HEK293 (cell line): ENCODE results near the gene SKI.
A peak's percentile ranks its signal among the peaks of the same experiment; 100 is the strongest.

ENCODE experiments used
- CTCF ChIA-PET: fragments of 350-600 bp; formaldehyde crosslinking; extraction: SDS; loops from one replicate; lab custom pipeline; 2021; ENCODE audit warnings: antibody characterized with exemption; lab: Yijun Ruan, JAX
- POLR2A ChIA-PET: fragments of 300-600 bp; formaldehyde crosslinking; extraction: SDS; loops from one replicate; lab custom pipeline; 2020; ENCODE audit warnings: antibody characterized with exemption, inconsistent platforms; lab: Yijun Ruan, JAX
- H3K27ac ChIP-seq: fragments of 200-500 bp; sonication (Bioruptor generic); 2 replicates; pipeline ENCODE4 v1.5.1; 2014; ENCODE audit warnings: low read depth, low read length, control low read depth, inconsistent platforms; ENCODE audit errors: extremely low read depth
- H3K36me3 ChIP-seq, 2 experiments: fragments of 200-500 bp in 1 of 2; sonication (Bioruptor generic) in 1 of 2; 1 replicate in 1 of 2; 2 replicates in 1 of 2; pipeline ENCODE4 v1.5.1; 2014 to 2017; ENCODE audit warnings: inconsistent platforms in 2 of 2, low read length in 2 of 2; ENCODE audit not compliant: control insufficient read depth in 2 of 2, insufficient read depth in 1 of 2
- H3K4me1 ChIP-seq: fragments of 200-500 bp; sonication (Bioruptor generic); 2 replicates; pipeline ENCODE4 v1.5.1; 2014; ENCODE audit warnings: mild to moderate bottlenecking, low read length, inconsistent platforms; ENCODE audit not compliant: control insufficient read depth, insufficient read depth
- H3K4me3 ChIP-seq: 2 replicates; pipeline ENCODE4 v1.5.1; 2011; ENCODE audit warnings: low read depth, mild to moderate bottlenecking, control low read depth, low read length, moderate library complexity
- H3K9me3 ChIP-seq: fragments of 200-500 bp; sonication (Bioruptor generic); 2 replicates; pipeline ENCODE4 v1.5.1; 2014; ENCODE audit warnings: low read depth, low read length, inconsistent platforms; ENCODE audit not compliant: control insufficient read depth, insufficient read depth
- GLIS2 ChIP-seq: fragments of 450-650 bp; formaldehyde crosslinking; IDR thresholded peaks from 2 replicates; pipeline ENCODE4 v1.5.1; 2016; ENCODE audit warnings: missing biosample characterization, missing genetic modification characterization
- HIC1 ChIP-seq: fragments of 450-650 bp; formaldehyde crosslinking; IDR thresholded peaks from 2 replicates; pipeline ENCODE4 v1.5.1; 2016; ENCODE audit warnings: missing biosample characterization, missing genetic modification characterization
- KLF16 ChIP-seq: fragments of 450-650 bp; formaldehyde crosslinking; IDR thresholded peaks from 2 replicates; pipeline ENCODE4 v1.5.1; 2017; ENCODE audit warnings: missing biosample characterization, missing genetic modification characterization
- KLF9 ChIP-seq: fragments of 450-650 bp; formaldehyde crosslinking; IDR thresholded peaks from 2 replicates; pipeline ENCODE4 v1.5.1; 2016; ENCODE audit warnings: missing biosample characterization, missing genetic modification characterization, low read depth
- OSR2 ChIP-seq: fragments of 450-650 bp; formaldehyde crosslinking; IDR thresholded peaks from 2 replicates; pipeline ENCODE4 v1.5.1; 2016; ENCODE audit warnings: missing biosample characterization, missing genetic modification characterization
- PRDM1 ChIP-seq: fragments of 450-650 bp; formaldehyde crosslinking; IDR thresholded peaks from 2 replicates; pipeline ENCODE4; 2016; ENCODE audit warnings: missing biosample characterization, missing genetic modification characterization
- SP7 ChIP-seq: fragments of 450-650 bp; formaldehyde crosslinking; IDR thresholded peaks from 2 replicates; pipeline ENCODE4 v1.5.1; 2016; ENCODE audit warnings: missing biosample characterization, missing genetic modification characterization
- WT1 ChIP-seq: fragments of 450-650 bp; formaldehyde crosslinking; IDR thresholded peaks from 2 replicates; pipeline ENCODE4 v1.5.1; 2016; ENCODE audit warnings: missing biosample characterization, missing genetic modification characterization
- YY1 ChIP-seq: fragments of 450-650 bp; formaldehyde crosslinking; IDR thresholded peaks from 2 replicates; pipeline ENCODE4 v1.5.1; 2018; ENCODE audit warnings: missing biosample characterization, missing genetic modification characterization
- ZBTB17 ChIP-seq: fragments of 450-650 bp; formaldehyde crosslinking; IDR thresholded peaks from 2 replicates; pipeline ENCODE4 v1.5.1; 2016; ENCODE audit warnings: missing biosample characterization, missing genetic modification characterization
- ZEB2 ChIP-seq: fragments of 450-650 bp; formaldehyde crosslinking; IDR thresholded peaks from 2 replicates; pipeline ENCODE4 v1.5.1; 2016; ENCODE audit warnings: missing biosample characterization, missing genetic modification characterization
- ZFP69B ChIP-seq: fragments of 450-650 bp; formaldehyde crosslinking; IDR thresholded peaks from 2 replicates; pipeline ENCODE4 v1.5.1; 2016; ENCODE audit warnings: missing biosample characterization, missing genetic modification characterization
- ZNF112 ChIP-seq: fragments of 450-650 bp; formaldehyde crosslinking; IDR thresholded peaks from 2 replicates; pipeline ENCODE4 v1.5.0; 2017; ENCODE audit warnings: missing biosample characterization, missing genetic modification characterization
- ZNF133 ChIP-seq: fragments of 450-650 bp; formaldehyde crosslinking; IDR thresholded peaks from 2 replicates; pipeline ENCODE4 v1.5.1; 2016; ENCODE audit warnings: missing biosample characterization, missing genetic modification characterization
- ZNF140 ChIP-seq: fragments of 450-650 bp; formaldehyde crosslinking; IDR thresholded peaks from 2 replicates; pipeline ENCODE4 v1.5.1; 2016; ENCODE audit warnings: missing biosample characterization, missing genetic modification characterization
- ZNF174 ChIP-seq: fragments of 450-650 bp; formaldehyde crosslinking; IDR thresholded peaks from 2 replicates; pipeline ENCODE4 v1.5.0; 2017; ENCODE audit warnings: missing biosample characterization, mild to moderate bottlenecking, missing genetic modification characterization
- ZNF23 ChIP-seq: fragments of 450-650 bp; formaldehyde crosslinking; IDR thresholded peaks from 2 replicates; pipeline ENCODE4 v1.5.1; 2016; ENCODE audit warnings: missing biosample characterization, missing genetic modification characterization, borderline replicate concordance
- ZNF391 ChIP-seq: fragments of 450-650 bp; formaldehyde crosslinking; IDR thresholded peaks from 2 replicates; pipeline ENCODE4 v1.5.1; 2016; ENCODE audit warnings: low read depth, missing biosample characterization, missing genetic modification characterization, borderline replicate concordance
- ZNF423 ChIP-seq: fragments of 450-650 bp; formaldehyde crosslinking; IDR thresholded peaks from 2 replicates; pipeline ENCODE4 v1.5.1; 2016; ENCODE audit warnings: missing biosample characterization, missing genetic modification characterization
- ZNF48 ChIP-seq: fragments of 450-650 bp; formaldehyde crosslinking; IDR thresholded peaks from 2 replicates; pipeline ENCODE4 v1.5.1; 2016; ENCODE audit warnings: missing biosample characterization, missing genetic modification characterization
- ZNF510 ChIP-seq: fragments of 450-650 bp; formaldehyde crosslinking; IDR thresholded peaks from 2 replicates; pipeline ENCODE4 v1.5.1; 2018; ENCODE audit warnings: mild to moderate bottlenecking, missing genetic modification characterization, missing biosample characterization; ENCODE audit not compliant: insufficient replicate concordance
- ZNF518A ChIP-seq: fragments of 450-650 bp; formaldehyde crosslinking; conservative IDR thresholded peaks from 2 replicates; pipeline ENCODE4 v1.5.1; 2016; ENCODE audit warnings: low read depth, missing biosample characterization, missing genetic modification characterization
- ZNF544 ChIP-seq: fragments of 450-650 bp; formaldehyde crosslinking; IDR thresholded peaks from 2 replicates; pipeline ENCODE4 v1.5.0; 2017; ENCODE audit warnings: missing biosample characterization, missing genetic modification characterization
- ZNF600 ChIP-seq: fragments of 450-650 bp; formaldehyde crosslinking; IDR thresholded peaks from 2 replicates; pipeline ENCODE4 v1.5.1; 2016; ENCODE audit warnings: missing biosample characterization, missing genetic modification characterization
- ZNF623 ChIP-seq: fragments of 450-650 bp; formaldehyde crosslinking; IDR thresholded peaks from 2 replicates; pipeline ENCODE4 v1.5.1; 2016; ENCODE audit warnings: missing biosample characterization, missing genetic modification characterization
- ZNF654 ChIP-seq: fragments of 450-650 bp; formaldehyde crosslinking; IDR thresholded peaks from 2 replicates; pipeline ENCODE4 v1.5.1; 2016; ENCODE audit warnings: low read depth, missing biosample characterization, missing genetic modification characterization
- ZNF791 ChIP-seq: fragments of 450-650 bp; formaldehyde crosslinking; IDR thresholded peaks from 2 replicates; pipeline ENCODE4 v1.5.1; 2016; ENCODE audit warnings: missing biosample characterization, missing genetic modification characterization
- TF ChIP-seq, protein P1 (sequence below): fragments of 450-650 bp; formaldehyde crosslinking; IDR thresholded peaks from 2 replicates; pipeline ENCODE4 v1.5.1; 2016; ENCODE audit warnings: missing biosample characterization, missing genetic modification characterization
- TF ChIP-seq, protein P2 (sequence below): fragments of 450-650 bp; formaldehyde crosslinking; IDR thresholded peaks from 2 replicates; pipeline ENCODE4 v1.5.1; 2016; ENCODE audit warnings: missing biosample characterization, missing genetic modification characterization

Gene SKI

DNA sequence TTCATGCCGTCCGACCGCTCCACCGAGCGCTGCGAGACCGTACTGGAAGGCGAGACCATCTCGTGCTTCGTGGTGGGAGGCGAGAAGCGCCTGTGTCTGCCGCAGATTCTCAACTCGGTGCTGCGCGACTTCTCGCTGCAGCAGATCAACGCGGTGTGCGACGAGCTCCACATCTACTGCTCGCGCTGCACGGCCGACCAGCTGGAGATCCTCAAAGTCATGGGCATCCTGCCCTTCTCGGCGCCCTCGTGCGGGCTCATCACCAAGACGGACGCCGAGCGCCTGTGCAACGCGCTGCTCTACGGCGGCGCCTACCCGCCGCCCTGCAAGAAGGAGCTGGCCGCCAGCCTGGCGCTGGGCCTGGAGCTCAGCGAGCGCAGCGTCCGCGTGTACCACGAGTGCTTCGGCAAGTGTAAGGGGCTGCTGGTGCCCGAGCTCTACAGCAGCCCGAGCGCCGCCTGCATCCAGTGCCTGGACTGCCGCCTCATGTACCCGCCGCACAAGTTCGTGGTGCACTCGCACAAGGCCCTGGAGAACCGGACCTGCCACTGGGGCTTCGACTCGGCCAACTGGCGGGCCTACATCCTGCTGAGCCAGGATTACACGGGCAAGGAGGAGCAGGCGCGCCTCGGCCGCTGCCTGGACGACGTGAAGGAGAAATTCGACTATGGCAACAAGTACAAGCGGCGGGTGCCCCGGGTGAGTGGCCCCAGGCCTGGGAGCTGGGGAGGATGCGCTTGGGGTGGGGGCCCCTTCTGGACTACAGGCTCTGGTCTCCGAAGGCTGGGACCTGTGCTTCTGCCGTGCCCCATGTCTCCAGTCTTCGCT lies 1.1 kb downstream of the SKI start:
- peak overlapping the region; percentile 78 for H3K4me3 ChIP-seq
- no peaks in the 10 kb centered on the region for H3K9me3 ChIP-seq
- H3K4me1 ChIP-seq: peaks cover 9% of the 10 kb centered on the region
- POLR2A ChIA-PET: interaction anchor here (0.6 to 2.0 kb wide), 14 partner anchors 12 to 162 kb away, joined by 3 to 10 read pairs (median 5); partner anchors contain the start of genes FAAP20, MORN1 and RER1
- peak overlapping the region; percentile 90 for H3K27ac ChIP-seq
- CTCF ChIA-PET: no interaction called here
- peaks cover 0 to 29% of the 10 kb centered on the region in 2 experiments; a peak in 1 of 3 replicates for H3K36me3 ChIP-seq
- TF ChIP-seq YY1 (tag by site-specific recombination): no peak; the same call in 1 of the 2 replicates
- no peak for TF ChIP-seq ZNF48 (tag by site-specific recombination)
- TF ChIP-seq ZNF510 (tag by site-specific recombination): no peak
- peak; percentile 61 for TF ChIP-seq HIC1 (tag by site-specific recombination)
- peak; percentile 36; the same call in 1 of the 2 replicates for TF ChIP-seq SP7 (tag by site-specific recombination)
- TF ChIP-seq ZNF600 (tag by site-specific recombination): peak; percentile 82
- TF ChIP-seq ZFP69B (tag by site-specific recombination): no peak
- no peak for TF ChIP-seq ZNF654 (tag by site-specific recombination)
- TF ChIP-seq ZNF623 (tag by site-specific recombination): no peak
- TF ChIP-seq OSR2 (tag by site-specific recombination): no peak
- no peak for TF ChIP-seq ZNF791 (tag by site-specific recombination)
- TF ChIP-seq ZBTB17 (tag by site-specific recombination): peak; percentile 65
- no peak for TF ChIP-seq ZNF174
- TF ChIP-seq GLIS2 (tag by site-specific recombination): peak; percentile 85
- 0 out of 2 replicates have a peak, but pooled peaks have one; percentile 0 for TF ChIP-seq ZNF423 (tag by site-specific recombination)
- TF ChIP-seq, protein P1, sequence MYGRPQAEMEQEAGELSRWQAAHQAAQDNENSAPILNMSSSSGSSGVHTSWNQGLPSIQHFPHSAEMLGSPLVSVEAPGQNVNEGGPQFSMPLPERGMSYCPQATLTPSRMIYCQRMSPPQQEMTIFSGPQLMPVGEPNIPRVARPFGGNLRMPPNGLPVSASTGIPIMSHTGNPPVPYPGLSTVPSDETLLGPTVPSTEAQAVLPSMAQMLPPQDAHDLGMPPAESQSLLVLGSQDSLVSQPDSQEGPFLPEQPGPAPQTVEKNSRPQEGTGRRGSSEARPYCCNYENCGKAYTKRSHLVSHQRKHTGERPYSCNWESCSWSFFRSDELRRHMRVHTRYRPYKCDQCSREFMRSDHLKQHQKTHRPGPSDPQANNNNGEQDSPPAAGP (tag by site-specific recombination): no peak; the same call in 1 of the 2 replicates
- TF ChIP-seq, protein P2, sequence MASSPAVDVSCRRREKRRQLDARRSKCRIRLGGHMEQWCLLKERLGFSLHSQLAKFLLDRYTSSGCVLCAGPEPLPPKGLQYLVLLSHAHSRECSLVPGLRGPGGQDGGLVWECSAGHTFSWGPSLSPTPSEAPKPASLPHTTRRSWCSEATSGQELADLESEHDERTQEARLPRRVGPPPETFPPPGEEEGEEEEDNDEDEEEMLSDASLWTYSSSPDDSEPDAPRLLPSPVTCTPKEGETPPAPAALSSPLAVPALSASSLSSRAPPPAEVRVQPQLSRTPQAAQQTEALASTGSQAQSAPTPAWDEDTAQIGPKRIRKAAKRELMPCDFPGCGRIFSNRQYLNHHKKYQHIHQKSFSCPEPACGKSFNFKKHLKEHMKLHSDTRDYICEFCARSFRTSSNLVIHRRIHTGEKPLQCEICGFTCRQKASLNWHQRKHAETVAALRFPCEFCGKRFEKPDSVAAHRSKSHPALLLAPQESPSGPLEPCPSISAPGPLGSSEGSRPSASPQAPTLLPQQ (tag by site-specific recombination): no peak
- no peak for TF ChIP-seq ZNF140 (tag by site-specific recombination)
- TF ChIP-seq ZNF23 (tag by site-specific recombination): no peak
- TF ChIP-seq ZEB2 (tag by site-specific recombination): peak; percentile 63; the same call in 1 of the 2 replicates
- TF ChIP-seq ZNF133: 0 out of 2 replicates have a peak, but pooled peaks have one; percentile 8
- TF ChIP-seq ZNF544 (tag by site-specific recombination): no peak
- TF ChIP-seq ZNF518A: no peak
- TF ChIP-seq WT1 (tag by site-specific recombination): 0 out of 2 replicates have a peak, but pooled peaks have one; percentile 8
- 0 out of 2 replicates have a peak, but pooled peaks have one; percentile 11 for TF ChIP-seq KLF9
- no peak for TF ChIP-seq ZNF112 (tag by site-specific recombination)
- 0 out of 2 replicates have a peak, but pooled peaks have one; percentile 45 for TF ChIP-seq KLF16 (tag by site-specific recombination)
- no peak for TF ChIP-seq PRDM1 (tag by site-specific recombination)
- TF ChIP-seq ZNF391 (tag by site-specific recombination): peak; percentile 68
